Smooth muscle cell (in vitro differentiated cells): Measurements from ENCODE around the gene WAC. TPM values are rescaled to one million over a fixed set of nuclear protein-coding genes. Genes with fewer than 3 reads are reported as not detected.
A peak's percentile ranks its signal among the peaks of the same experiment; 100 is the strongest.

Experiments used
- DNase-seq: peaks from one replicate; lab custom pipeline; 2025; ENCODE audit not compliant: unreplicated experiment; lab: John Stamatoyannopoulos, UW
- H2AFZ ChIP-seq: fragments of 200-600 bp; sonication (generic); 2 replicates; pipeline ENCODE4 v1.6.0; 2016; ENCODE audit warnings: antibody characterized with exemption, low read depth, mild to moderate bottlenecking
- H3F3A ChIP-seq: fragments of 200-600 bp; sonication (generic); 2 replicates; pipeline ENCODE4 v1.6.0; 2017; ENCODE audit warnings: antibody characterized with exemption, low read depth
- H3K27ac ChIP-seq: fragments of 200-600 bp; sonication (generic); 2 replicates; pipeline ENCODE4 v1.5.1; 2016; ENCODE audit warnings: low read depth, mild to moderate bottlenecking
- H3K27me3 ChIP-seq: fragments of 200-600 bp; sonication (generic); 2 replicates; pipeline ENCODE4 v1.6.1; 2016; ENCODE audit warnings: low read depth, mild to moderate bottlenecking
- H3K36me3 ChIP-seq: fragments of 200-600 bp; sonication (generic); 2 replicates; pipeline ENCODE4 v1.5.1; 2016; ENCODE audit warnings: low read depth
- H3K4me1 ChIP-seq: fragments of 200-600 bp; sonication (generic); 2 replicates; pipeline ENCODE4 v1.5.1; 2016; ENCODE audit warnings: low read depth
- H3K4me2 ChIP-seq: fragments of 200-600 bp; sonication (generic); 2 replicates; pipeline ENCODE4 v1.6.0; 2016; ENCODE audit warnings: mild to moderate bottlenecking
- H3K4me3 ChIP-seq: fragments of 200-600 bp; sonication (generic); 2 replicates; pipeline ENCODE4 v1.5.1; 2016; ENCODE audit warnings: mild to moderate bottlenecking
- H3K79me2 ChIP-seq: fragments of 200-600 bp; sonication (generic); 2 replicates; pipeline ENCODE4 v1.6.0; 2016; ENCODE audit warnings: low read depth, mild to moderate bottlenecking
- H3K9ac ChIP-seq: fragments of 200-600 bp; sonication (generic); 2 replicates; pipeline ENCODE4 v1.6.0; 2016; ENCODE audit warnings: low read depth
- H3K9me3 ChIP-seq: fragments of 200-600 bp; sonication (generic); replicated peaks from 2 replicates; pipeline ENCODE4 v1.5.1; 2016; ENCODE audit warnings: low read depth
- H4K20me1 ChIP-seq: fragments of 200-600 bp; sonication (generic); 2 replicates; pipeline ENCODE4 v1.6.0; 2016; ENCODE audit warnings: low read depth
- WGBS: methylation state at CpG from one replicate; pipeline ENCODE4 v1.1.7; 2016; ENCODE audit warnings: low lambda C conversion rate; 5-methylcytosine and 5-hydroxymethylcytosine counted together
- polyA plus RNA-seq: library from polyadenylated mRNA; unstranded; fragments of >200 nt; fragmentation: Nextera tagmentation; extraction: Ambion mirVana; gene quantifications from 2 replicates; pipeline ENCODE4 v1.2.1, GENCODE V29; 2016
- total RNA-seq: library from RNA; depleted of rRNA; stranded (reverse); fragments of >200 nt; gene quantifications from 2 replicates; pipeline ENCODE4 v1.2.3, GENCODE V29; 2014
- TF ChIP-seq, protein P1 (sequence below): fragments of 200-600 bp; sonication (generic); IDR thresholded peaks from 2 replicates; pipeline ENCODE4 v1.5.1; 2017; ENCODE audit warnings: borderline replicate concordance, mild to moderate bottlenecking, antibody characterized with exemption; ENCODE audit not compliant: insufficient read depth, poor library complexity, severe bottlenecking

The WAC gene
- total and polyA plus RNA-seq, 2 experiments from 2014 or later: 52.2 to 97.5 TPM

- TF ChIP-seq, protein P1, sequence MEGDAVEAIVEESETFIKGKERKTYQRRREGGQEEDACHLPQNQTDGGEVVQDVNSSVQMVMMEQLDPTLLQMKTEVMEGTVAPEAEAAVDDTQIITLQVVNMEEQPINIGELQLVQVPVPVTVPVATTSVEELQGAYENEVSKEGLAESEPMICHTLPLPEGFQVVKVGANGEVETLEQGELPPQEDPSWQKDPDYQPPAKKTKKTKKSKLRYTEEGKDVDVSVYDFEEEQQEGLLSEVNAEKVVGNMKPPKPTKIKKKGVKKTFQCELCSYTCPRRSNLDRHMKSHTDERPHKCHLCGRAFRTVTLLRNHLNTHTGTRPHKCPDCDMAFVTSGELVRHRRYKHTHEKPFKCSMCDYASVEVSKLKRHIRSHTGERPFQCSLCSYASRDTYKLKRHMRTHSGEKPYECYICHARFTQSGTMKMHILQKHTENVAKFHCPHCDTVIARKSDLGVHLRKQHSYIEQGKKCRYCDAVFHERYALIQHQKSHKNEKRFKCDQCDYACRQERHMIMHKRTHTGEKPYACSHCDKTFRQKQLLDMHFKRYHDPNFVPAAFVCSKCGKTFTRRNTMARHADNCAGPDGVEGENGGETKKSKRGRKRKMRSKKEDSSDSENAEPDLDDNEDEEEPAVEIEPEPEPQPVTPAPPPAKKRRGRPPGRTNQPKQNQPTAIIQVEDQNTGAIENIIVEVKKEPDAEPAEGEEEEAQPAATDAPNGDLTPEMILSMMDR: no peak
- Histone ChIP-seq H3K4me1 (peaks cover 6% of the 10 kb centered on the region), H2AFZ (no peak overlapping the region), H3F3A (peaks cover 5% of the 10 kb centered on the region), H3K79me2 (peaks cover 100% of the 10 kb centered on the region), H3K4me3 (no peak overlapping the region), H3K27ac (peak overlapping the region; percentile 73), H3K27me3 (no peaks in the 10 kb centered on the region), H4K20me1 (peaks cover 100% of the 10 kb centered on the region), H3K36me3 (peaks cover 26% of the 10 kb centered on the region), H3K9ac (no peak overlapping the region), H3K9me3 (no peaks in the 10 kb centered on the region), H3K4me2 (peak overlapping the region; percentile 34)
- 93% methylated on average over 1 of the region's 1 CpG for WGBS
- DNase-seq: no peak
These were observed 60.0 kb downstream of the WAC start for GRCh38 chr10:28592953-28593352.

DNA sequence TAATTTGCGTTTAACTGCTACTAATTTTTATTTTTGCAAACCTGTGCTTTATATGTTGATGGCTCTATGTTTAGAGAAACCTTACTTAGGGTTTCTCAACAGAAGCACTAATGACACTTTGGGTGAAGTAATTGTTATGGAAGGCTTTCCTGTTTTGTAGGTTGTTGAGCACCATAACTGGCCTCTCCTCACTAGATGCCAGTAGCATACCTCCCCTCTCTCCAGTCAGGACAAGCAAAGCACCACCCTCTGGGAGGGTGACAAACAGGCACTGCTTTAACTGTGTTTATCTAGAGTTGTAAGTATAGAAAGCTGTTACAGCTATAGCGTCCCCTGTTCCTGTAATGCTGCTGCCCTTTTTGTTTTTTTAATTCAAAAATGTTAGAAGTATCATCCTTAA, 60.9 kb downstream of the WAC start:
- Histone ChIP-seq H3K9ac (no peak overlapping the region), H3K4me2 (no peak overlapping the region), H4K20me1 (peaks cover 100% of the 10 kb centered on the region), H3K9me3 (no peaks in the 10 kb centered on the region), H2AFZ (no peak overlapping the region), H3F3A (peaks cover 5% of the 10 kb centered on the region), H3K27ac (peak overlapping the region; percentile 73), H3K36me3 (peaks cover 31% of the 10 kb centered on the region), H3K4me1 (peaks cover 6% of the 10 kb centered on the region), H3K4me3 (no peak overlapping the region), H3K27me3 (no peaks in the 10 kb centered on the region), H3K79me2 (peaks cover 100% of the 10 kb centered on the region)
- no peak for DNase-seq
- TF ChIP-seq, protein P1: no peak
- WGBS: 54% methylated on average over 2 of the region's 2 CpGs

GRCh38 chr10:28594406-28594805, 61.5 kb downstream of the WAC start:
- peaks cover 100% of the 10 kb centered on the region for H4K20me1 ChIP-seq
- H3K4me2 ChIP-seq: no peak overlapping the region
- H3F3A ChIP-seq: peaks cover 5% of the 10 kb centered on the region
- WGBS: 95% methylated on average over 5 of the region's 5 CpGs
- no peak overlapping the region for H3K9ac ChIP-seq
- peaks cover 6% of the 10 kb centered on the region for H3K4me1 ChIP-seq
- no peak overlapping the region for H3K4me3 ChIP-seq
- H2AFZ ChIP-seq: no peak overlapping the region
- DNase-seq: no peak
- peak overlapping the region; percentile 73 for H3K27ac ChIP-seq
- no peaks in the 10 kb centered on the region for H3K27me3 ChIP-seq
- peaks cover 100% of the 10 kb centered on the region for H3K79me2 ChIP-seq
- peaks cover 37% of the 10 kb centered on the region for H3K36me3 ChIP-seq
- H3K9me3 ChIP-seq: no peaks in the 10 kb centered on the region
- TF ChIP-seq, protein P1: no peak

- peaks cover 100% of the 10 kb centered on the region for H4K20me1 ChIP-seq
- WGBS: 66% methylated on average over 3 of the region's 3 CpGs
These were observed 62.7 kb downstream of the WAC start for GRCh38 chr10:28595613-28596012.

More at GRCh38 chr10:28595613-28596012, 62.7 kb downstream of the WAC start:
- H3K27me3 ChIP-seq: no peaks in the 10 kb centered on the region
- H3K4me3 ChIP-seq: no peak overlapping the region
- TF ChIP-seq, protein P1: no peak
- H3K27ac ChIP-seq: peak overlapping the region; percentile 73
- DNase-seq: no peak
- peaks cover 100% of the 10 kb centered on the region for H3K79me2 ChIP-seq
- H3K36me3 ChIP-seq: peaks cover 34% of the 10 kb centered on the region
- no peaks in the 10 kb centered on the region for H3K9me3 ChIP-seq
- peaks cover 6% of the 10 kb centered on the region for H3K4me1 ChIP-seq
- H3K4me2 ChIP-seq: peak overlapping the region; percentile 40
- H3F3A ChIP-seq: no peaks in the 10 kb centered on the region
- H2AFZ ChIP-seq: no peak overlapping the region
- H3K9ac ChIP-seq: no peak overlapping the region
